ENCODE results near the gene FOXB1. TPM values are rescaled to one million over a fixed set of nuclear protein-coding genes. Genes with fewer than 3 reads are reported as not detected.

The FOXB1 gene
- total RNA-seq, 4 donors from 2014 or later, result not detected

- Histone ChIP-seq H3K4me3 (no peak overlapping the region), H3K27me3 (no peaks in the 10 kb centered on the region), H3K9me3 (peaks cover 17 to 18% of the 10 kb centered on the region in 2 donors), H3K36me3 (no peaks in the 10 kb centered on the region), H3K27ac (no peak overlapping the region), H3K4me1 (no peaks in the 10 kb centered on the region)
- DNase-seq, result no peak
- TF ChIP-seq POLR2A (IDR thresholded peaks at IDR 0.05) (no peak), POLR2AphosphoS5 (IDR thresholded peaks at IDR 0.05) (no peak), CTCF (IDR thresholded peaks at IDR 0.05) (no peak), EP300 (IDR thresholded peaks at IDR 0.05; ENCODE audit: low read depth) (no peak)
- in situ Hi-C loops (cut with MboI; ENCODE audit: low pct_ligation_motif_present in 1 of 4, low pct_unique_long_range_greater_than_20kb in 1 of 4, low sequenced_read_pairs in 3 of 4), result no loop called here
- intact Hi-C loops (cut with DNase I; ENCODE audit: low total_unique reads), result loop anchor here (10.0 kb wide), 1 partner anchor 89 kb away; no protein-coding TSS in a partner anchor
Measured at GRCh38 chr15:59963925-59964324, 40.2 kb upstream of the FOXB1 start.

GRCh38 chr15:59965741-59966140 lies 38.4 kb upstream of the FOXB1 start:
- in situ Hi-C loops (cut with MboI; ENCODE audit: low pct_ligation_motif_present in 1 of 4, low pct_unique_long_range_greater_than_20kb in 1 of 4, low sequenced_read_pairs in 3 of 4), result no loop called here
- 73 to 91% methylated on average over 1 to 6 of the region's 6 CpGs for WGBS, 2 donors (ENCODE audit: low coverage in 1 of 2)
- DNase-seq, result no peak

GRCh38 chr15:59966262-59966661 lies 37.8 kb upstream of the FOXB1 start:
- in situ Hi-C loops (cut with MboI; ENCODE audit: low pct_ligation_motif_present in 1 of 4, low pct_unique_long_range_greater_than_20kb in 1 of 4, low sequenced_read_pairs in 3 of 4) (no loop called here), intact Hi-C loops (cut with DNase I; ENCODE audit: low total_unique reads) (loop anchor here (10.0 kb wide), 1 partner anchor 91 kb away; no protein-coding TSS in a partner anchor)
- H3K36me3 ChIP-seq, result no peaks in the 10 kb centered on the region
- H3K27ac ChIP-seq, result no peak overlapping the region
- no peaks in the 10 kb centered on the region for H3K4me1 ChIP-seq
- no peak for TF ChIP-seq CTCF (IDR thresholded peaks at IDR 0.05)
- DNase-seq, result no peak
- H3K27me3 ChIP-seq, result no peaks in the 10 kb centered on the region
- peaks cover 0 to under 1% of the 10 kb centered on the region in 2 donors for H3K9me3 ChIP-seq
- H3K4me3 ChIP-seq, result no peak overlapping the region

More at GRCh38 chr15:59965741-59966140, 38.4 kb upstream of the FOXB1 start:
- no peak overlapping the region for H3K27ac ChIP-seq
- H3K9me3 ChIP-seq, result peaks cover under 1 to 3% of the 10 kb centered on the region in 2 donors
- H3K36me3 ChIP-seq, result no peaks in the 10 kb centered on the region
- intact Hi-C loops (cut with DNase I; ENCODE audit: low total_unique reads), result loop anchor here (10.0 kb wide), 1 partner anchor 91 kb away; no protein-coding TSS in a partner anchor
- H3K4me3 ChIP-seq, result no peak overlapping the region
- TF ChIP-seq CTCF (IDR thresholded peaks at IDR 0.05) (no peak), POLR2A (IDR thresholded peaks at IDR 0.05) (no peak), EP300 (IDR thresholded peaks at IDR 0.05; ENCODE audit: low read depth) (no peak), POLR2AphosphoS5 (IDR thresholded peaks at IDR 0.05) (no peak)
- H3K4me1 ChIP-seq, result no peaks in the 10 kb centered on the region
- H3K27me3 ChIP-seq, result no peaks in the 10 kb centered on the region

DNA sequence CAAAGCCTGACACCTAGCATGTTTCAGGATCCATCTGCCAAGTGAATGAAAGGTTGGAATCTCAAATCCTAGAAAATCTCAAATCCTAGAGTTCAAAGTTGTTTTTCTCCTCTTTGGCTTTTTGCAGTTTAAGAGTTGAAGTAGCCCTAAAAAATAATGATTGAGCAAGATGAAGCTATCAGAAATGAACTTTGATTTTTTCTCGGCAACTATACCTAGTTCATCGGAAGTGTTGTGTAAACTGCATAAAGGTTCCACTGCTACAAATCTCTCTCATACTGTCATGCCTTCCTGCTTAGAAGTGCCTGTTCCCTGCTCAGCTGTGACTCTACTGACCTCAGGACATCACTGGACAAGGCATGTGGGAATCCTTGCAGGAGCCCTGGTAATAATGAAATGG lies 35.8 kb upstream of the FOXB1 start:
- H3K4me1 ChIP-seq, result no peaks in the 10 kb centered on the region
- intact Hi-C loops (cut with DNase I; ENCODE audit: low total_unique reads) (loop anchor here (10.0 kb wide), 1 partner anchor 94 kb away; no protein-coding TSS in a partner anchor), in situ Hi-C loops (cut with MboI; ENCODE audit: low pct_ligation_motif_present in 1 of 4, low pct_unique_long_range_greater_than_20kb in 1 of 4, low sequenced_read_pairs in 3 of 4) (no loop called here)
- H3K27ac ChIP-seq, result no peak overlapping the region
- H3K4me3 ChIP-seq, result no peak overlapping the region
- 60 to 67% methylated on average over 2 of the region's 2 CpGs for WGBS, 2 donors (ENCODE audit: low coverage in 1 of 2)
- TF ChIP-seq EP300 (IDR thresholded peaks at IDR 0.05; ENCODE audit: low read depth), result no peak
- no peak for TF ChIP-seq POLR2A (IDR thresholded peaks at IDR 0.05)
- TF ChIP-seq CTCF (IDR thresholded peaks at IDR 0.05), result no peak
- TF ChIP-seq POLR2AphosphoS5 (IDR thresholded peaks at IDR 0.05), result no peak
- no peaks in the 10 kb centered on the region for H3K9me3 ChIP-seq
- no peak for DNase-seq
- H3K27me3 ChIP-seq, result no peaks in the 10 kb centered on the region
- no peaks in the 10 kb centered on the region for H3K36me3 ChIP-seq

All from transverse colon (tissue), 4 donors.